GM18867 (cell line): ENCODE measurements around the gene RAPGEF2.
A peak's percentile ranks its signal among the peaks of the same experiment; 100 is the strongest.

Source experiments
- ATAC-seq: cut with Tn5 transposase; IDR thresholded peaks from one replicate; pipeline ENCODE4 v1.9.1; 2021; ENCODE audit warnings: mild to moderate bottlenecking, moderate library complexity; ENCODE audit not compliant: unreplicated experiment

Gene RAPGEF2

DNA sequence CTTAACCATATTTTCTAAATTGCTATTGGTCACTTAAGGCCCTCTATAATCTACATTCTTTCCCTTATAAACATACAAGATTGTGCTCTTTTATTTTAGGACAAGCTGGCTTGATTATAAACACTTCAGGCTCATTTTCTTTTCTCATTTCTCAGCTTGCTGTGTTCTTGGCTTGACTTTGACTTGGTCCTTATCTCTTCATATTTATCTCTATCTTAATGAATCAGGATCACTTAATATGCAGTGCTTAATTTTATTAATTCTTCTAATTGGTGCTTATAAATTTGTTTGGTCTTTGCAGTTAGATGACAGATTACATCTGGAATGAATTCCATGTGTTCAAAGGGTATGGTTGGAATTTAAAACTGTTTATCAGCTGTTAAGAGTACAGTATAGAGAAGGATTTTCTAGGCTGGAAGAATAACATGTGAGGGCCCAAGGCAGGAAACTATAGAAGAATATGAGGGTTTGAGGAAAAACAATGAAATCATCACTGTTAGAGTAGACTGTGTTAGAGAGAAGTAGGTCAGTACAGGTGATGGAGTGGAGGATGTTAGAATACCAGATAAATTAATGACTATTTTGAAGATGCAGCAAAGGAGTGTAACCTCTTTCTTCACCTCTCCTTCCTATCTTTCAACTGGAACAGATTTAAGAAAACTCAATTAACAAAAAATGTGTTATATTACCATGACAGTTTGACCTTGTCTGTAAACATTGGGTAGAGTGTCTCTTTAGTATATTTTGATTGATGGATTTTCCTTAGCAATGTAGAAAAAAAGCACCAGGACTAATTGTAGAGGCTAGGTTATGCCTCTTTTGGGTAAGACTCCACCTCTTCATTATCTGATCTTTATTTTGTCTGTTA is 169.6 kb downstream of the RAPGEF2 start:
- ATAC-seq: no peak

DNA sequence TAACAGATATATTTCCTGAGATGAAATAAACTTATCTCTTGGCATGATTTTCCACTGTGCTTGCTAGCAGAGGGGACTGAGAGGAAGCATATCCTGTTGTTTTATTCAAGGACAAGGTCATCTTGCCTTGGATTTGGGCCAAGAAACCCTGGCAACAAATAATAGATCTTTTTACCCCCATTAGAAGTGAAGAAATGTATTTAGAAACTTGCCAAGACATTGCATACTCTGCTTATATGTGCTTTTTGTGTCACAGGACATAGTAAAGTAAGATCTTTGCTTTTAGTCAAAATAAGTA is 170.2 kb downstream of the RAPGEF2 start:
- no peak for ATAC-seq

DNA sequence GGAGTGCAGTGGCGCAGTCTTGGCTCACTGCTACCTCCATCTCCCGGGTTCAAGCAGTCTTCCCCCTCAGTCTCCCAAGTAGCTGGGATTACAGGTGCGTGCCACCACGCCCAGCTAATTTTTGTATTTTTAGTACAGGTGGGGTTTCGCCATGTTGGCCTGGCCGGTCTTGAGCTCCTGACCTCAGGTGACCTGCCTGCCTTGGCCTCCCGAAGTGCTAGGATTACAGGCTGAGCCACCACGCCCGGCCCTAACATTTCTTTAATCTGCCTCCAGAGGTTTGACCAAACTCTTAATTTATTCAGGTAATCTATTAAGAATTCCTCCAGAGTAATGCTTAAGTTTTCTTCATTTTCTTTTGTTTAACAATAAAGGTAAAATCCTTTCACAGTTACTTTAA is 171.0 kb downstream of the RAPGEF2 start:
- ATAC-seq: no peak

DNA sequence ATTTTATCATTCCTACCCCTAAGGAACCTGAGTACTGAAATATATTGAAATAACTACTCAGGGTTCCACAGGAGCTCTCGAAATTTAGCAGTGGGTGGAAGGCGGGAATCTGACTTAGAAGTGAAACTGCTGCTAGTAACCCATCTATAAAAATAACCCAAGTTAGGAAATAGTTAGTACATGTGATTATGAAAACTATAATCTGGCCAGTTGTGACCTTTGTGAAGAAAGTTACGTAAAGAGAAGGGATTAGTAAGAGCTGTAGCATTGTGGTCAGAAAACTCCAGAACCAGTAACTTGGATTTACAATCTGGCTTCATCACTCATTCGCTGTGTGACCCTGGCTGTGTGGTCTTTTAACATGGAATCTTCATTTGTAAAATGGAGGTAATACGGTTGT is 175.5 kb downstream of the RAPGEF2 start:
- ATAC-seq: no peak

DNA sequence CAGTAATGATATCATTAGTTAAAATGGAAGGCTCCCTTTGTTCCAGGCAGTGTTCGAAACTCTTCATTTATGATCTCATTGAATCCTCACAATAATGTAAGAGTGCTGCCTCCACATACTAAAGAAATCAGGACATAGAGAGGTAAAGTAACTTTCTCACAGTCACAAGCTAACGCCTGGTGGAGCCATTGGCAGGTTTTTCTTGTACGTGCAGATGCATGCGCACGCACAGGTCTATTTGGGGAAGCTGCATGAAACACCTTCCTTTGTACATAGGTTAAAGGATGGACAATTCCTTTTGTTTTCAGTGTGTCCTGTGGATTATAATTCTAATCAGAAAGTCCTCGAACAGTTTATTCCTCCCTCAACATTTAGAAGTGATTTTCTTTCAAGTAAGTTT is 176.2 kb downstream of the RAPGEF2 start:
- ATAC-seq: no peak

DNA sequence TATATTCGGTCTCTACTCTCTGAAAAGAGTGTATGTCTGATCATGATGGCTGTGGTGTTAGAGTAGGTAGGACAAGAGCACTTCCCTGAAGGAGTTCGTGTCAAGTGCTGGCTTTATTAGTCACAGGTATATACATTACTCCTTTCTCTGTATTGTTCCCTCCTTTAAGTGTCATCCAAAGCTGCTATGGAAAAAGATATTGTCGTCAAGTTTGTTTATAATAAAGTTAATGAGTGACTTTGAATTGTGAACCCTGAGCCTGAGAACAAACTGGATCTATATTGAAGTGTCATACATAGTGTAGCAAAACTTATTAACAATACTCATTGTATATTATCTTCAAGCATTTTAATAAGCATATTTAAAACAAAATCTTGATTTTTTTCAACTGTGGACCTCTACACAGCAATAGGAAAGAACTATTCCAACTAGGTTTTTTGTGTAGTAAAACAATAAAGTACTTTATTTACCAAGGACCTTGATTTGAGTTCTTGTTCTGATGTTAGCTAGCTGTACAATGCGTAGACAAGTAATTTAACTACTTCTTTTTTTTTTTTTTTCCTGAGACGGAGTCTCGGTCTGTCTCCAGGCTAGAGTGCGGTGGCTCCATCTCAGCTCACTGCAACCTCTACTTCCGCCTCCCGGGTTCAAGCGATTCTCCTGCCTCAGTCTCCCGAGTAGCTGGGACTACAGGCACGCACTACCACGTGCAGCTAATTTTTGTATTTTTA is 177.7 kb downstream of the RAPGEF2 start:
- no peak for ATAC-seq

DNA sequence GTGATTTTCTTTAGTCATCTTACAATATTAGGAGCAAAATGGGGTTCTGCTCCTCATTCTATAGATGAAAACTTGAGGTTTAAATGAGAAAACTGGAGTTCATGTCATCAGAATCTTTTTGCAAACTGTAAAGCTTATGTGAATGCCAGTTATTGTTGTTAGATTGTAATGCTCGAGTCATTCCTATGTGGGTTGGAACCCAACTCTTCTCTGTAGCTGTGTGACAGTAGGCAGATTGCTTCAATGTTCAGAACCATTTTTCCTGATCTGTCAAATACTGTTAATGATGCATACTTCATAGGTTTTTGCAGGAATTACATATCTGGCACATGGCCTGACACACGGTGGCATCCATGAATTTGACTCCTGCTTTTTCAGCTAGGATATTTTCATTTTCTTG is 178.9 kb downstream of the RAPGEF2 start:
- no peak for ATAC-seq

DNA sequence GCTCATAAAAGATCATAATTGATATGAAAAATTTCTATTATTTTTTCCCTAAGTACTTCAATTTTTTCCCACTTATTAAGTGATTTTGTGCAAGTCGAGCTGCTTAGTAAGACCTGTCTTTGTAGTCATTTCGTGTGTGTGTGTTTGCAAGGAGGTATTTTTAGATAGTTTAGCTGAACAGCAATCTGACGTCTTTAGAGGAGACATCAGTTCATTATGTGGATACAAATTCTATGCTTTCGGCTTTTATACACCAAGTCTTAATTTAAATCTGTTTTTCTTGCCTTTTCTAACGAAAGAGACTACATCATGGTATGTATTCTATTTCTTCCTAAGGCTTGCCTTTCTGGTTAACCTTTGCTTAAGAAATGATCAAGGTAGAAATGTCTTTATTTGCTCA is 179.4 kb downstream of the RAPGEF2 start:
- ATAC-seq: no peak

DNA sequence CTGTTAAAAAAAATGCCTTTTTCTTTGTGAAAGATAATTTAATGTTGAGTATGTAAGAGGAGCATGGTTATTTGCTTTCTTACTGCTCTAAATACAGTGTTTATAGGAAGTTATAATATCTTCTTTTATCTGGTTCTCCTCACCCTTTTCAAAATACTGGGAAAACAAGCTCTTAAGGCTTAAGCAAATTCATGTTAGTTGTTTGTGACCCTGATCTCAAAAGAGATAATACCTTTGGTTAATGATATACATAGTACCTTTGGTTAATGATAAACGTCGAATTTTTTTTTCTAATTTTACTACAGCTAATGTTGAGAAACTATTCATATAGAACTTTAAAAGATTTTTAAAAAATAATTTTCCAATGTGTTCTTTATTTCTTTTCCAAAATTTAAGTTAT is 180.1 kb downstream of the RAPGEF2 start:
- ATAC-seq: no peak

DNA sequence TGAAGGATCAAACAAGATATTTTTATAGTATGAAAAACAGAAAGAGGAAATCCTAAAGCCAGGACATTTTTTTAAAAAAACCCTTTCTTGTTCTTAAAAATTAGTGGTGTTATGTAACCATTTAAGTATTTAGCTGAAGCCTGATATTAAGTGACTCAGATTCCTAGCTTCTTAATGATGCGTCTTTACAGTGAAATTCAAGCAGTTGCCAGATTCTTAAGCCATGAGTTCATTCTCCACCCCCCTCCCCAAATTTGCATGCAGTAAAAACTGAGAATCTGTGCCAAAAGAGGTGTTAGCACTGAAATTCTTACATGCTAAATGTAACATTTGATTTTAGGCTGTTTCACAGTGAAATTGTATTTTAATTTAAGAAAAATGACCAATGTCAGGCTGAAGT is 180.8 kb downstream of the RAPGEF2 start:
- no peak for ATAC-seq

DNA sequence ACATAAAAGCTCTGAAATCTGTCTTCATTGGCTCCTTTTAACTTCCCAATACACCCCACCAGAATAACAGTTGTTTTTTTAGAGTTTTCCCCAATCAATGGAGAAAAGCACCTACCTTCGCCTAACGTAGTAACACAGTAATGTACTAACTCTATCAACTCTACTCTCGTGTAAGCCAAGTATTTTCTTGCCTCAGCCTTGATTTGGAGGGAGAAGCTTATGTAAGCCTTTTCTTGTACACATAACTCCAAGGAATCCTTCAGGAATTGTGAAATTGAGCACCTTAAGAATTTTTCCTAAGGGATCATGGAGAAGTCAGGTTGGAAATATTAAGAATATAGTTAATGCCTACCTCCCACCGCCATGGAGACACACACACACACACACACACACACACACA is 181.2 kb downstream of the RAPGEF2 start:
- no peak for ATAC-seq

DNA sequence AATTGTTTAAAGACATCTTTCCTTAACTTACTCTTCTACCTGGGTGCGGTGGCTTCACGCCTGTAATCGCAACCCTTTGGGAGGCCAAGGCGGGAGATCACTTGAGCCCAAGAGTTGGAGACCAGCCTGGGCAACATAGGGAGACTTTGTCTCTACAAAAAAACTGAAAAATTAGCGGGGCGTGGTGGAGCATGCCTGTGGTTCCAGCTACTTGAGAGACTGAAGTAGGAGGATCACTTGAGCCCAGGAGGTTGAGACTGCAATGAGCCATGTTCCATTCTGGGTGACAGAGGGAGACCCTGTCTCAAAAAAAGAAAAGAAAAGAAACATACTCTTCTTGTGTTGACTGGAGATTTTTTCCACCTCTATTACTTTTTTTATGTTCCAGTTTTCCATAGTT is 181.9 kb downstream of the RAPGEF2 start:
- ATAC-seq: no peak

DNA sequence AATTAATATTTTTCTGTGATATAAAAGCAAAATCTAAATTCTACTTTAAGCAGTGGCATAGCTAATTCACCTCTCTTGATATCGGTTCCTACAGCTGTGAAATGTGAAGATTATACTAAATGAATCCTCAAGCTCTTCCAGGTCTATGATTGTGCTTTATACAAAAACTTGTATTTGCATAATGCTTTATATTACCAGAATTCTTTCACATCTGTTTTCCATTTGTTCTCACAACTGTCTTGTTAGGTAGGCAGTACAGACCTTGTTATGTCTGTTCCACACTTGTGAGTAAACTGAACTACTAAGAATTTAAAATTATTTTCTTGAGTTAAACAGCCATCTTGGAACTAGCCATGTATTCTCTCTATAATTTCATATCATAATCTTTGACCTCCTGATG is 184.9 kb downstream of the RAPGEF2 start:
- ATAC-seq: no peak

DNA sequence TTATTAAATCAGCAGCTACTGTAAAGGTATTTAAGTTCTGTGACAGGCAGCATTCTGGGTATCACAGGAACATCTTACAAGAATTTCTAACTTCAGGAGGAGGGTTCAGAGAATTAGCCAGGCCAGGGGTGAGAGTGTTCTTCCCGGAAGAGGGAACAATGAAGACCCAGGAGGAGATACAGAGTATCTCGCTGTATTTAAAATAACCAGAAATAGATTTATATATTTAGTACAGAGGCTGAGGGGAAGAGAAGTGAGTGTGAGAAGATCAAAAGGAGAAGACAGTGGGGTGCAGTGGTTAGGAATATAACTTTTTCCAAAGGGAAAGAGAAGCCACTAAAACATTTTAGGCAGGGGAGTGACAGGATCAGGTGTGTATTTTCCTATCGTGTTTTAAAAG is 186.8 kb downstream of the RAPGEF2 start:
- ATAC-seq: no peak

DNA sequence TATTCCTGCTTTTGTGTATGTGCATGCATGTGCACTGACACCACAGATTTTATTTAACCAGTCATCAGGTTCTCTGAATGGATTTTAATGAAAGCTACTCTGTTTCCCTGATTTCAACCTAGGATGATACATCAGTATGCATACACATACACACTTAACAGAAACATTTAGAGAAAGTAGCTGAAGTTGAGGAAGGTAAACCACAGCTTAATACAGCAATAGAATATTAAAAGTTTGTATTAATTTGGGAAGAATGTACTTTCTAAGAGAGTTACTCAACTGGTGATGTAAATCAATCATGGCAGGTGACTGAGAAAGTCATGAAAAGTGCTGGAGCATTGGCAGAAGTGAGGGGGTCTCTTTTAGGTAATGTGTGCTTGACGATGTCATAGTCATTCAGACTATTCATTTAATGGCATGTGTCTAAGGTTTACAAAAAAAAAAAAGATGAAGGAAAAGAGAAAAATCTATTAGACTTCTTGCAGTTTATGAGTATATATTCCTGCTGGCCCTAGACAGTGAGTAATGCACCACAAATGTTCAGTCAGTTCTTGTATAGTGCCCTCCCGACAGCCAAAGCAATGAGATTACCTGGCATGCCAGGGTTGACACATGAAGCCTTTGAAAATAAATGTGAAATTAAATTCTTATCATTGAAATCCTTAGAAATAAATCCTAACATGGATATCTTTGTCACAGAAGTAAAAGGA is 187.6 kb downstream of the RAPGEF2 start:
- ATAC-seq: no peak

DNA sequence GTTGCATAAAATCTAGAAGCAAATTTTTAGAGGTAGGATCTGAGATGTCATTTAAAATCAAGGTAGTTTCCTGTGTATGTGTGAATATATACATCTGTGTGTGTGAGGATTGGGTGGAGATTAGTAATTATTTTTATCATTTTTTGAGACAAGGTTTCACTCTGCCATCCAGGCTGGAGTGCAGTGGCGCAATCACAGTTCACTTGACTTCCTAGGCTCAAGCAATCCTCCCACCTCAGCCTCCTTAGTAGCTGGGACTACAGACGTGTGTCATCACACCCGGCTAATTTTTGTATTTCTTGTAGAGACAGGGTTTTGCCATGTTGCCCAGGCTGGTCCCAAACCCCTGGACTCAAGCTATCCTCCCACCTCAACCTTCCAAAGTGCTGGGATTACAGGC is 188.3 kb downstream of the RAPGEF2 start:
- no peak for ATAC-seq

DNA sequence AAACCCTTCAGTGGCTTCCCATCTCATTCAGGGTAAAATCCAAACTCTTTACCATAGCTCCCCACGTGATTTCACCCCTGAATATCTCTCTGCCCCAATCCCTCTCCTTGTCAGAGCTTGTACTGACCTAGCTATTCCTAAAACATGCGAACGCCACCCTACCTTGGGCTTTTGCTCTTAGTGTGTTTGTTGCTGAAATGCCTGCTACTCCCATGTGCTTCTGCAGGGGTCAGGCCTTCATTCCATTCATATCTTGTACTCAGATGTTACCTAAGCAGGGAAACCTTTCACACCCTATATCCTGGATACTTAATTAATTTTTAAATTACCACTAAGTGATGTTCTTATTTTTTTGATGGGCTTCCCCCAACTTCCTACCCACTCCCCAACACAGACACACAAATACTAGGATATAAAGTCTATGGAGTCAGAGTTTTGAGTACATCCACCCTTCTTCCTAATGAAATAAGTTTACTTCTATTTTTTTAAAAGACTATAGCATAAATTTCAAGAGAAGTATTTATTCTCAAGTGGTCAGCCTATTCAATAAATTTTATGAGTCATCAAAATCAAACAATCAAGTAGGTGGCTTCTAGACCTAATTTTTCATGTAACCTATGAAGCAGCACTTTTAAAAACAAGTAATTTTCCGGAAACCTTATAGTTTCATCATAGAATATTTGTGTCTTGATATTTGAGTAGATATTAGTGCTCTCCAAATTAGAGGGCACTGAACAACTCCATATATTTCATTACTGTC is 189.4 kb downstream of the RAPGEF2 start:
- no peak for ATAC-seq

DNA sequence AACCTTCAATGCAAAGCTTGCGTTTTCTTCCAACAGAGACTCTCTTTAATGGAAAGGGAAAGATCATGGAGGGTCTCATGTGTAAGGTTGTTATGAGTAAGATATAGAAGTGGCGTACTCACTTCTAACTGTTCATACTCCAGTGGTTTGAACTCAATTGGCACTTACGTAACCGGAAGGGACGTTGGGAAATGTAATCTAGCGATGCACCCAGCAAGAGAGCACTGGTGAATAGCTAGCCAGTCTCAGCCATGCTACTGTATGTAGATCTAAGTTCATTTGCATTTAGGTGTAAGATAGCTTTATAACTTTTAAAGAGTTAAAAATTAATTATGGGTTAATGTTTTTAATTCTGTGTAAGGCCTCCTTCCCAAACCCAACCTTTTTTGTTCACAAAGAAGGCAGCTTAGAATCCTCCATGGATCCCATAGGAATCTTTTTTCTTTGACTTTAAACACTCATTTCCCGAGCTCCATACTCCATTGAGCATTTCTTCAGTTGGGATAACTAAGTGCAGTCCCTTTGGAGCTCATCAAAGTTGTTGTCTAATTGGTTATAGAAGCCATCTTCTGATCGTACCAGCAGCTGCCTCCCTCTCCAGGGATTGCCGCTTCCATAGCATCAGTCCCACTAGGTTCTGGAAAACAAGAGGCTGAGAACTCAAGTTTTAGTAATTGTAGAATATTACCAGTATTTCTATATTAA is 191.1 kb downstream of the RAPGEF2 start:
- ATAC-seq: no peak

DNA sequence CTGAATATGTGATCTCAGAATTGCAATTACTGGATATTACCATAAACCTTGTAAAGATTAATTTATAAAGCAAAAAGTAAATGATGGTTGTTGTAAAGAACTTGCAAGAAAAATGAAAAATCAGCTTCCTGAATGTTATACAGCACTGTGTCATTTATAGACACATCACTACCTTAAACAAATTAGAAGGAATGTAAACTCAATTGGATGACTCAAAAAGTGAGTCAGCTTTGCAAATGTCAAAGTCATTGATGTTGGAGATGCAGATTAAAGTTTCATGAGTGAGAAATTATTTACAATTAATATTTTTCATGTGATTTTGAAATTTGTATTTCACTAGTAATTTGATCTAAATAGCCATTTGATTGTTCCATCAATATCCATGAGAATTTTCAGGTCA is 193.2 kb downstream of the RAPGEF2 start:
- no peak for ATAC-seq

DNA sequence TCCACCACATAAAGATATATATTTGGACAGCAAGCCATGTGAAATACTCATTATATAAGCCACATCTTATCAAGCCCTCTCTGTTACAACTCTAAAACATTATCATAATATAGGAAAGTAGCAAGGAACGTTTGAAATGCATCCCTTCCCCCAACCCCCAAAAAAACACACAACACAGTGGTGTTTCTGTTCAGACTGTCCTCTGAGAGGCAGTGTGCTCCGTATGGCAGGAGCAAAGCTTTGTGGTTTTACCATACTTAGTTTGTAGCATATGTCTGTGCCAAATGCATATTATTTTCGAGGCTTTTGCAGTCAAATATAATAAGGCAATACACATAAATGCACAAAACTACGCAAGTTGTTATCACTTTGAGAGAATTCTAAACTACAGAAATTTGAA is 194.2 kb downstream of the RAPGEF2 start:
- ATAC-seq: peak; percentile 36

DNA sequence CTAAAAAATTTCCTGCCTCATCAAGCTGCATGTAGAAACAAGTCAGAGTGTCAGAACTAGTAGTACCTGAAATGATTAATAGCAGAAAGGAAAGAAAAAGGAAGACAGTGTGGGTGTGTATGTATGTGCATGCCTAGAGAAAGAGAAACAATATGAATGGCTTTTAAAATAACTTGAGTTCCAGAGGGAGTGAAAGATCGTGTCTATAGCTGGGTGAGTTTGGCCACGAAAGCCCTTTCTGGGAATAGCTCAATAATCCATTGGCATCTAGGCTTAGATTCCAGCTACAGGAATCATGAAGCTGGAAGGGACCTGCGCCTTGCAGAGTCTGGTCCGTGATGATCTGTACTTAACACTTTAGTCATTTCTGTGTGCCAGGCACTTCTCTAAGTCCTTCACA is 195.6 kb downstream of the RAPGEF2 start:
- ATAC-seq: peak; percentile 75
